ENCODE measurements around the gene ZFP37. TPM values are rescaled to one million over a fixed set of nuclear protein-coding genes. Genes with fewer than 3 reads are reported as not detected.
"Not testable (repeated sequence)": the region's sequence is repeated elsewhere in the genome, so short reads cannot be mapped to it uniquely, and the experiment has no call there.

ZFP37 gene
- 4.9 and 5.9 TPM in 2 replicates for polyA plus RNA-seq (2014; cell fraction: cytosol; rRNA removed)
- 4.8 and 6.4 TPM in 2 replicates for polyA plus RNA-seq (2014; cell fraction: nucleus; rRNA removed)

DNA sequence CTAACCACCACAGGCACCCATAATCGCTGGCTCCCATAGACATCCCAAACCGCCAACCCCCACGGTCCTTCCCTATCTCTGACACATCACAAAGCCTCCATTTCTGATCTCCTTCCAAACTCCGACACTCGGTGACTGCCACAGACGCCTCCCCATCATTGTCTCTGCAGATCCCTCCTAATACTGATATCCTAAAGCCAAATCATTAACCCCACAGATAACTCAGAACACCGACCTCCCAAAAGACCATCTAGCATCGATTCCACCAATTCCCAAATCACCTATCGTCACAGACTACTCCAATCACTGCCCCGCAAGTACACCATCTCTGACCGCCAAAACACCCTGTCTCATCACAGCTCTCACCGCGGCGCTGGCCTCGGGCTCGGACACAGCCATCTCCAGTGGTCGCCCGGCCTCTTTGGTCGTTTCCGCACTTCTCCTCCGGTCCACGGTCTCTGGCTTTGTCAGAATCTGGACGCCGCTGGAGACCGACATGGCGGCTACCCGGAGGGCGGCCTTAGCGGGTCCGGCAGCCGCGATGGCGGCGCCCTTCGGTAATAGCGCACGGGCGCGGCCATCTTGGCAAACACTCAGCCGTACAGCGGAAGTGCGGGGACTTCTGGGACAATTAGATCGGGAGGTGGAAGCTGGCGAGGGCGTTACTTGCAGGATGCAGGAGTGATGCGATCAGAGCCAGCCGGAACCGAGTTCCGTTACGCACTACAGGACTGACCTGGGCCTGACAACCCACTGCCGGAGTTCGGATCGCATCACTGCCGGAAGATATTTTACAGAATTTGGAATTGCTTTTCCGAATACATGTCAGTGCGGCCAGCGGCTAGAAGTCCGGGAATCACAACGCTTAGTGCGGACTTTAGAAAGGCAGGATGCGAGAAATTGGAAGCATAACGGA lies at the start of gene ZFP37:
TSS of gene ZFP37 (minus strand) at position 534 of the 916 bp plus-strand sequence. CDS start at position 498, 36 bp downstream.
- DNase-seq (ENCODE audit: low spot score), result peak; percentile 91

DNA sequence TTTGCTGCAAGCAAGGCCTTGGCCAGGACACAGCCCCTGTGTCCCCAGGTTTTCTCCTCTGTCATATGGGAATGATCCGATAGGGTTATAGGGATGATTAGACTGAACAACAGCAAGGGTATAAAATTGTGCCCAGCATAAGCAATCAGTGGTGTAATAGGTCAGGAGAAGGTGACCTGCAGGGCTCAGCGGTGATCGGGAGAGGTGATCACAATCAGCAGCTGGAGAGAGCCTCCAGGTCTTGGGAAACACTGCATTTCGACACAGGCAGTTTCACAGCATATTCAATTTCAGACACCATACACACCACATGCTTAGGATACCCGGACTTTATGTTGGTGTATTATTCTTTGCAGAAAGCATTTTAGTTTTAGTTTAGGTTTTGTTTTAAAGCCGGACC lies 48.8 kb upstream of the ZFP37 start:
- DNase-seq (ENCODE audit: low spot score), result not testable (repeated sequence)

DNA sequence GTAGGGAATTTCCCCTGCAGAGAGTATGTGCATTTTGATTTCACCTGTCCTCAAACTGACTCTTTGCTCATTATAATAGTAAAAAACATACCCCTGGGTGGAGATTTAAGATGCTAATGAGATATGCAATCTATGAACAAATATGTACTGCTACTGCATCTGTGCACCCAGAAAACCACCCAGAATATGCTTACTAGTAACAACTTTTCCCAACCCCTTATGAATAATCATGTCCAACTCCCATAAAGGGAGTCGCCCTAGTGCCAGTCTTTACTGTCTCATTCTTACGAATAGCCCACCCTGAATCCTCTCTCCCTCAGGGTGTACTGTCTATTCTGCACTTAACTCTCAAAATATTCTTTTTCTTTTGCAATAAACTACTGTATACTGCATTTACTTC lies 39.0 kb upstream of the ZFP37 start:
- DNase-seq (ENCODE audit: low spot score), result no peak

DNA sequence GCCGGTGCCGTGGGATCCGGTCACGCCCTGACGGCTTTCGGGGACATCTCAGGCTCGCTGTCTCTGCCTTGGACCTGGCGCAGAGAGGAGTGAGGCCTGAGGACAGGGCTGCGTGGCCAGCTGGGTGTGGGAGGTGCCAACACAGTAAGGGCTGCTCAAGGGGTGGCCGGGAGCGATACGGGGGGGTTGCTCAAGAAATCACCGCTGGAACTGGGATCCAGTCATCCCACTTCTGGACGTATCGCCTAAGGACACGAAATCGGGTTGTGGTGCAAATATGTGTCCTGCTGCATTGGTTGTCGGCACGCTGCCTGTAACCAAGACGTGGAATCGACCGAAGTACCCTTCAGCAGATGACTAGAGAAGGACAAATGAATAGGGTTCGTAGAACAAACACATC lies 33.4 kb upstream of the ZFP37 start:
- DNase-seq (ENCODE audit: low spot score), result not testable (repeated sequence)

DNA sequence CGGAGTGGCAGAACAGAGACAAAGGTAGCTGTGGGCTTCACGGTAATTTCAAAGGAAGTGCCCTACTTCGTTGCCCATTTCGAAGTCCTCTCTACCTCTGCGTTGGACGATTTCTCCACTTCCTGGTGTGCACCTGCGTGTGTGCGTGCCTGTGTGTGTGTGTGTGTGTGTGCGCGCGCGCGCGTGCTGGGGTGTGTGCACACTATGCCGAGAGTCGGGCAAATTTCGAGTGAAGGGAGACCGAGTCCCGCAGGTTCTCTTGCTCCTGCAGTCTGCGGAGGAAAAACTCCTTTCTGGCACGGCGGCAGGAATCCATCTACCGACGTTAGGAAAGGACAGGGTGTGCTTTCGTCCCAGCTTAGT lies 32.6 kb upstream of the ZFP37 start:
- DNase-seq (ENCODE audit: low spot score), result not testable (repeated sequence)

DNA sequence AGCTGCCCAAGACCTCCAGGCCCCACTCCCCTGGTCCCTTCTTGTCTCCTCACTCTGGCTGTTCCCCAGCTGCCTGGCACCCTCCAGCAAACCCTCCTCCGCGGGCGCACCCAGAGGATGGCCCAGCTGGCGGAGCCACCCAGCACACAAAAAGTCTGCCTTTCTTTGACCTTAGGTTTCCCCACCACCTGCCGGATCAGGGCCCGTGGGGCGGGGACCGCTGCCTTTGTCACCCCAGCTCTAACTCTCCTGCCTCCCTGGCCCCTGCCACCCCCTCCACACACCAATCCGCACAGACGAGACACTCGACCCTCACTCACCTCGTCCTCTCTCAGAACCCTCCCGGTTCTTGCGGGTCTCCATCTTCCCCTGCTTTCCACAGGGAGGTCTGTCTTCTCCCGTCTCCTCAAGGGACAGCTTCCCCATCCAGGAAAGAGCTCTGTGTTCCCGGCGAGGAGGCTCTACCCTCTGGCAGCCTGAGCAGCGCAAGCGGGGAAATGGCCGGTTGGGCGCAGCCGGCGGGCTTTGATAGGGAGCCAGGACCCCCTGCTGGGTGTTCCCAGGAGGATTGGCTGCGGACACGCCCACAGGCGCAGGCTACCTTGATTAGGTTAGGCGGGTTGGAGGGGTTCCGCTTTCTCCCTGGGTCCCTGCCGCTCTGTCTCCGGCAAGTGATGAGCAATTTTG lies 32.1 kb upstream of the ZFP37 start:
- DNase-seq (ENCODE audit: low spot score), result not testable (repeated sequence)

DNA sequence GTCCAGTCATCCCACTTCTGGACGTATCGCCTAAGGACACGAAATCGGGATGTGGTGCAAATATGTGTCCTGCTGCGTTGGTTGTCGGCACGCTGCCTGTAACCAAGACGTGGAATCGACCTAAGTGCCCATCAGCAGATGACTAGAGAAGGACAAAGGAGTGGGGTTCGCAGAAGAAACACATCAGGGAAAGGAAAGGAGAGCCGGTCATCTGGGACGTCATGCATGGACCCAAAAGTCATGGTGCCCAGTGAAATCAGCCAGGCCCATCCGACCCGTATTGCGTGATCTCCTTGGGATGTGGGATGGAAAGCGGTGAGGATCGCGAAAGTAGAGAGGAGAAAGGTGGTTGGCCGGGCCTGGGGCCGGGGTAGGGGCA lies 6.4 kb upstream of the ZFP37 start:
- DNase-seq (ENCODE audit: low spot score), result peak; percentile 14

DNA sequence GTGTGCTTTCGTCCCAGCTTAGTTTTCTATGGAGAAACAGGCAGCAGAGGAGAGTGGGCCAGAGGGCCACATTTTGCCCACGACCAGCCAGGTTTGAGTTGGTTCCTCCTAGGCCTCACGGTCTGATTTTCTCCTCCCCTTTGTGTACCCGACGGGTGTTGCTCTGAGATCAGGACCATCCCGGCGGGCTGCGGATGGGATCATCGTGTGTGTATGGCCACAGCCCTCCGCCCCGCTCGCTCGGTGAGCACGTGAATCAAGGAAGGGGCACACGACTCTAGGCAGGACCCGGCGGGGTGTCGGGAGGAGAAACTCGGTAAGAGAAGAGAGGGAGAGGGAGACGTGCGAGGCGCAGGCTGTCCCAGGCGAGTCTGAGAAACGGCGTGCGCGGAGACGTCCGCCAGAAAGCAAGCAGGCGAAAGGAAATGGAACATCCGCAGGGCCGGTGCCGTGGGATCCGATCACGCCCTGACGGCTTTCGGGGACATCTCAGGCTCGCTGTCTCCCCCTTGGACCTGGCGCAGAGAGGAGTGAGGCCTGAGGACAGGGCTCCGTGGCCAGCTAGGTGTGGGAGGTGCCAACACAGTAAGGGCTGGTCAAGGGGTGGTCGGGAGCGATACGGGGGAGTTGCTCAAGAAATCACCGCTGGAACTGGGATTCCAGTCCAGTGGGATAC lies 5.9 kb upstream of the ZFP37 start:
- not testable (repeated sequence) for DNase-seq (ENCODE audit: low spot score)

DNA sequence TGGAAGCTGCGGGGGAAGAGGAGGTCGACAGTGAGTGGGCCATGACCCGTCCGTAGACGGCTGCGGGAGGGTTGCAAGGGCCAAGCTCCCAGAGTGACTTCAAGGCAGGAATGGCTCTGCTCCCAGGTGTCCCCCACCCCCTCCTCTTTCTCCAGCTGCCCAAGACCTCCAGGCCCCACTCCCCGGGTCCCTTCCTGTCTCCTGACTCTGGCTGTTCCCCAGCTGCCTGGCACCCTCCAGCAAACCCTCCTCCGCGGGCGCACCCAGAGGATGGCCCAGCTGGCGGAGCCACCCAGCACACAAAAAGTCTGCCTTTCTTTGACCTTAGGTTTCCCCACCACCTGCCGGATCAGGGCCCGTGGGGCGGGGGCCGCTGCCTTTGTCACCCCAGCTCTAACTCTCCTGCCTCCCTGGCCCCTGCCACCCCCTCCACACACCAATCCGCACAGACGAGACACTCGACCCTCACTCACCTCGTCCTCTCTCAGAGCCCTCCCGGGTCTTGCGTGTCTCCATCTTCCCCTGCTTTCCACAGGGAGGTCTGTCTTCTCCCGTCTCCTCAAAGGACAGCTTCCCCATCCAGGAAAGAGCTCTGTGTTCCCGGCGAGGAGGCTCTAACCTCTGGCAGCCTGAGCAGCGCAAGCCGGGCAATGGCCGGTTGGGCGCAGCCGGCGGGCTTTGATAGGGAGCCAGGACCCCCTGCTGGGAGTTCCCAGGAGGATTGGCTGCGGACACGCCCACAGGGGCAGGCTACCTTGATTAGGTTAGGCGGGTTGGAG lies 4.7 kb upstream of the ZFP37 start:
- DNase-seq (ENCODE audit: low spot score), result peak; percentile 34

DNA sequence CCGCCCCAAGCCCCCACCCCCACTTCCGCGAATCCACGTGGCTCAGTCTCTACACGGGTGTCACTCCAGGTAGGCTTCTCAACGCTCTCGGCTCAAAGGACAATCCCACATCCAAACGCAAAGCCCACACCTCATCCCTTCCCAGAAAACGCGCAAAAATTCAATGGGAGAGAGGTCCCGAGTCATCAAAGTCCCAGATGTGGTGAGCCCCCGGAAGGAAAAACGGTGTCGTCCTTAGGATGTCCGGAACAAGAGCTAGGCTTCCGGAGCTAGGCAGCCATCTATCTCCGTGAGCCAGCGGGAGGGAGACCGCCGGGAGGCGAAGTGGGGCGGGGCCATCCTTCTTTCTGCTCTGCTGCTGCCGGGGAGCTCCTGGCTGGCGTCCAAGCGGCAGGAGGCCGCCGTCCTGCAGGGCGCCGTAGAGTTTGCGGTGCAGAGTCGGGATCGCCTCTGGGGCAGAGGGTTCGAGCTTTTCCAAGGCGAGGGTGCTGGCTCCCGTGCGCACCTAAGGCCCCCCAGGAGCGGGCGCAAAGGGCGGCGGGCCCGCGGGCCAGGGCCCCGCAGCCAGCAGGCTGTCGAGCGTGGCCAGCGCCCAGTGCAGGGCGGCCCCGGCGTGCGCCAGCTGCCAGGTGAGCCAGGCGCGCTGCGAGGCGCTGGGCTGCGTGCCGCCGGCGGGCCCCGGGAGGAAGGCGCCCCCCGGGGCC lies 3.2 kb upstream of the ZFP37 start:
- DNase-seq (ENCODE audit: low spot score), result peak; percentile 49

DNA sequence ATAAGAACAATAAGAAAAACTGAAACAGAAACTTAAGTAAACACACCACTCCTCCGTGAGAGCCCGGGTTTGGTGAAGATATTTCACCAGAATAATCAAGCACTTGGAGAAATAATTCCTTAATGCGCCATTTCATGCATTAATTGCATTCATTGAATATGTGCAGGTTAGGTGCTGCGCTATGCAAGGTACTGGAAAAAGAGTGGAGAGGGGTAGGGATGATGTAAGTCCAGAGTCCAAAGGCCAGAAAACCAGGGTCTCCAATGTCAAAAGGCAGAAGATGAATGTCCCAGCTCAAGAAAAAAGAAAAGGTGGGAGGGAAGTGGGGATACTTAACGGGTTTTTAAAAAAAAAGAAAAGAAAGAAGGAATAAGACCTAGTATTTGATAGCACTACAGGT lies 669 bp upstream of the ZFP37 start:
- no peak for DNase-seq (ENCODE audit: low spot score)

DNA sequence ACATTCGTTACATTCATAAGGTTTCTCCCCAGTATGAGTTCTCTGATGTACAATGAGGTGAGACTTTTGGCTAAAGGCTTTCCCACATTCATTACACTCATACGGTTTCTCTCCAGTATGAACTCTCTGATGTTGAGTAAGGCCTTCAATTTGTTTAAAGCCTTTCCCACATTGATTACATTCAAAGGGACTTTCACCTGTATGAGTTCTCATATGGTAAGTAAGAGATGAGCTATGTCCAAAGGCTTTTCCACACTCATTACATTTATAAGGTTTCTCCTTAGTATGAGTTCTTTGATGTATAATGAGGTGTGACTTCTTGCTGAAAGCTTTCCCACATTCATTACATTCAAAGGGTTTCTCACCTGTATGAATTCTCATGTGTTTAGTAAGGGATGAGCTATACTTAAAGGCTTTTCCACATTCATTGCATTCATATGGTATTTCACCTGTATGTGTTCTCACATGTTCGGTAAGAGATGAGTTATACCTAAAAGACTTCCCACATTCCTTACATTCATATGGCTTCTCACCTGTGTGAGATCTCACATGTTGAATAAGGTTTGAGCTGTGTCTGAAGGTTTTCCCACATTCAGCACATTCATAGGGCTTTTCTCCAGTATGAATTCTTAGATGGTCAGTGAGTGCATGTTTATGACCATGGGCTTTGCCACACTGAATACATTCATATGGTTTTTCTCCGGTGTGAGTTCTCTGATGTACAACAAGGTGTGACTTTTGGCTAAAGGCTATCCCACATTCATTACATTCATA lies 13.5 kb downstream of the ZFP37 start:
- DNase-seq (ENCODE audit: low spot score), result no peak

DNA sequence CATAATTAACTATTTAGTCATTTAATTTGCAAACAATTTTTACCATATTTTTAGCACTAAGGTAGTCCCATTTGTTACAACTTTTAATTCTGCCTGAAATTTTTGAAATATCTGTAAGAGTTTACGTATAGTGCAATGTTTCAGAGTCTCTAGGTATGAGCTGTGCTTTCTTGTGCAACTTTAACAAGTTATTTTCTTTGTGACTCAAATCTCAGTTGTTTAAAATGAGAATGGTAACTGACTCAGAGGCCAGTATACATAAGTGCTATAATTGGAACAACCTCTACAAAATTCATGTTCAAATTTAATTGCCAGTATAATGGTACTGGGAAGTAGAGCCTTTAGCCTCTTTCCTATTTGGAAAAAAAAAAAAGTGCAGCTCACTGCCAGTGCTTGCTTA lies 30.3 kb downstream of the ZFP37 start:
- DNase-seq (ENCODE audit: low spot score), result no peak

DNA sequence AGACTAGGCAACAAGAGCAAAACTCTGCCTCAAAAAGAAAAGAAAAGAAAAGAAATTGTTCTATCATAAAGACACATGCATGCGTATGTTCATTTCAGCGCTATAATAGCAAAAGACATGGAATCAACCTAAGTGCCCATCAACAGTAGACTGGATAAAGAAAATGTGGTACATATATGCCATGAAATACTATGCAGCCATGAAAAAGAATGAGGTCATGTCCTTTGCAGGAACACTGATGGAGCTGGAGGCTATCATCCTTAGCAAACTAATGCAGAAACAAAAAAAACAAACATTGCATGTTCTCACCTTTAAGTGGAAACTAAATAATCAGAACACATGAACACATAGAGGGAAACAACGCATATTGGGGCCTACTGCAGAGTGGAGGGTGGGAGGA lies 38.3 kb downstream of the ZFP37 start:
- no peak for DNase-seq (ENCODE audit: low spot score)

DNA sequence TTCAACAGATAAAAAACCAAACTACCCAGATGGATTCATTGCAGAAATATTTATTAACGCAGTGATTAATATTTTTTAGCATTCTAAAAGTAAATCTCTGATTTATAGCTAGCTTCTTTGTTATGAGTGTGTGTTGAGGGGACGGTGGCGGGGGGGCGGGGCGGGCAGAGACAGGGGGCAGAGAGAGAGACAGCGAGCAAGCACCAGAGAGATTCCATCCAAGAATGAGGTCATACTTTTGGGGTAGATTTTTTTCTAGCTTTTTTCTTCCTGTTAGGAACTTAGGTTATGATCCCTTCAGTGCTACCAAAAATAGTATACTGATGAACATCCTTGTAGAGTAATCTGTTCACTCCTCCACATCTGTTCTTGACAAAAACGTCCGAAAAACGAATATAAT lies 44.0 kb downstream of the ZFP37 start:
- DNase-seq (ENCODE audit: low spot score), result no peak

DNA sequence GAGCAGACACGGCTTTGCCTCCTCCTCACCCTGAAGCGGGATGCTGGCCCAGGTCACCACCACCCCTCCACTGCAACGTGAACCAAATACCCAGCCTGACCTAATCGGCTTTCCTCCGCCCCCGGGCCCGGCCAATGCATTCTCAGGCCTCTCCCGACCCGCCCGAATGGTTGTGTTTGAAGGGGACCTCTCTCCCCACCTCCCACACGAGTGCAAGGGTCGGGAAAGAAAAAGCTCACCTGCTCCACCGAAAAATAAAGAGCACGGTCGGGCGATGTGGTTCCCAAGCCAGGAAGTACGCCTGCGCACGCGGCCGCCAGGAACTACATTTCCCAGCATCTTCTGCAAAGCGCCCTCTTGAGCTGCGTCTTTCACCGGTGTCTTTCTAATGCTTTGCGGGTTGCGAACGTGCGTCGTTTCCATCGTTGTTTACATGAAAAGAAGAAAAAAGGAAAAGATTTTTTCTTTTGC lies 44.6 kb downstream of the ZFP37 start, which contains the start of gene ZNF883:
TSS of gene ZNF883 (minus strand) at position 282 of the 471 bp plus-strand sequence.
- DNase-seq (ENCODE audit: low spot score), result peak; percentile 86

DNA sequence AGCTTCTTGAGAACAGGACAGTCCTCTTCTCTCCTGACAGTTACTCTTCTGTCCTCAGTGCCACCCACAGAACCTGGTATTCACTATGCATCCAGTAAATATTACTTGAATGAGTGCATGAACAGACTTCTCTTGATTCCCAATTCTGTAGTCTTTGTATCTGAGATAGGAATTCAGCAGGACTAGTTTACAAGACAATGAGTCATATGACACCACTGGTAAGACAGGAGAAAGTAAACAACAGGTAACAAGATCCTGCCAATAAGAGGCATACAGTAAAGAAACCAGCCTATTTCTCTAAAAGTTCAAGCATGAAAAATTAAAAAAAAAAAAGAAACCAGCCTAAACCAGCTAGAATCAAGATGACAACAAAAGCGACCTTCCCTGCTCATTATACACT lies 50.7 kb downstream of the ZFP37 start:
- no peak for DNase-seq (ENCODE audit: low spot score)

DNA sequence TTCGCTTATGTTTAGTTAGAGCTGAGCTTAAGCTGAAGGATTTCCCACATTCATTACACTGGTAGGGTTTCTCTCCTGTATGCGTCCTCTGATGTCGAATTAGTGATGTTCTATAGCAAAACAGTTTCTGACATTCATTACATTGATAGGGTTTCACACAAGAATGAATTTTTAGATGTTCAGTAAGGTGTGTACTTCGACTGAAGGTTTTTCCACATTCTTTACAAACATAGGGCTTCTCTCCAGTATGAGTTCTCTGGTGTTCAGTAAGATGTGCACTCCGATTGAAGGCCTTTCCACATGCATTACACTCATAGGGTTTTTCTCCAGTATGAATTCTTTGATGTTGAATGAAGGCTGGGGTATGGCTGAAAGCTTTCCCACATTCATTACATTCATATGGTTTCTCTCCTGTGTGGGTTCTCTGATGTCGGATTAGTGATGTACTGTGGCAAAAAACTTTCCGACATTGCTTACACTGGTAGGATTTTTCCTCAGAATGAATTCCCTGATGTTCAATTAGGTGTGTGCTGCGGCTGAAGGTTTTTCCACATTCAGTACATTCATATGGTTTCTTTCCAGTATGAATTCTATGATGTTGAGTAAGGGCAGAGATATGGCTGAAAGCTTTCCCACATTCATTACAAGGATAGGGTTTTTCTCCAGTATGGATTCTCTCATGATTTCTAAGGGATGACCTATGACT lies 59.1 kb downstream of the ZFP37 start:
- DNase-seq (ENCODE audit: low spot score), result no peak

All from SK-N-DZ (cell line).